LNCaP clone FGC (cell line): Measurements from ENCODE around the gene B3GALNT2.

Experiments used
- DNase-seq: peaks from one replicate; pipeline ENCODE4 v3.0.0-alpha.2; 2011; ENCODE audit warnings: low read depth
- H3K4me3 ChIP-seq: 2 replicates; pipeline ENCODE4 v1.5.1; 2011; ENCODE audit warnings: mild to moderate bottlenecking, low read depth, low read length, control low read depth
- TF ChIP-seq, protein P1 (sequence below): IDR thresholded peaks from 2 replicates; pipeline ENCODE4 v1.5.1; 2012; ENCODE audit warnings: mild to moderate bottlenecking; ENCODE audit not compliant: control insufficient read depth, insufficient read depth; ENCODE audit errors: extremely low read depth

The B3GALNT2 gene

GRCh38 chr1:235403593-235403992, 100.7 kb downstream of the B3GALNT2 start:
- TF ChIP-seq, protein P1, sequence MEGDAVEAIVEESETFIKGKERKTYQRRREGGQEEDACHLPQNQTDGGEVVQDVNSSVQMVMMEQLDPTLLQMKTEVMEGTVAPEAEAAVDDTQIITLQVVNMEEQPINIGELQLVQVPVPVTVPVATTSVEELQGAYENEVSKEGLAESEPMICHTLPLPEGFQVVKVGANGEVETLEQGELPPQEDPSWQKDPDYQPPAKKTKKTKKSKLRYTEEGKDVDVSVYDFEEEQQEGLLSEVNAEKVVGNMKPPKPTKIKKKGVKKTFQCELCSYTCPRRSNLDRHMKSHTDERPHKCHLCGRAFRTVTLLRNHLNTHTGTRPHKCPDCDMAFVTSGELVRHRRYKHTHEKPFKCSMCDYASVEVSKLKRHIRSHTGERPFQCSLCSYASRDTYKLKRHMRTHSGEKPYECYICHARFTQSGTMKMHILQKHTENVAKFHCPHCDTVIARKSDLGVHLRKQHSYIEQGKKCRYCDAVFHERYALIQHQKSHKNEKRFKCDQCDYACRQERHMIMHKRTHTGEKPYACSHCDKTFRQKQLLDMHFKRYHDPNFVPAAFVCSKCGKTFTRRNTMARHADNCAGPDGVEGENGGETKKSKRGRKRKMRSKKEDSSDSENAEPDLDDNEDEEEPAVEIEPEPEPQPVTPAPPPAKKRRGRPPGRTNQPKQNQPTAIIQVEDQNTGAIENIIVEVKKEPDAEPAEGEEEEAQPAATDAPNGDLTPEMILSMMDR, result no peak
- DNase-seq, result no peak
- no peak overlapping the region for H3K4me3 ChIP-seq

DNA sequence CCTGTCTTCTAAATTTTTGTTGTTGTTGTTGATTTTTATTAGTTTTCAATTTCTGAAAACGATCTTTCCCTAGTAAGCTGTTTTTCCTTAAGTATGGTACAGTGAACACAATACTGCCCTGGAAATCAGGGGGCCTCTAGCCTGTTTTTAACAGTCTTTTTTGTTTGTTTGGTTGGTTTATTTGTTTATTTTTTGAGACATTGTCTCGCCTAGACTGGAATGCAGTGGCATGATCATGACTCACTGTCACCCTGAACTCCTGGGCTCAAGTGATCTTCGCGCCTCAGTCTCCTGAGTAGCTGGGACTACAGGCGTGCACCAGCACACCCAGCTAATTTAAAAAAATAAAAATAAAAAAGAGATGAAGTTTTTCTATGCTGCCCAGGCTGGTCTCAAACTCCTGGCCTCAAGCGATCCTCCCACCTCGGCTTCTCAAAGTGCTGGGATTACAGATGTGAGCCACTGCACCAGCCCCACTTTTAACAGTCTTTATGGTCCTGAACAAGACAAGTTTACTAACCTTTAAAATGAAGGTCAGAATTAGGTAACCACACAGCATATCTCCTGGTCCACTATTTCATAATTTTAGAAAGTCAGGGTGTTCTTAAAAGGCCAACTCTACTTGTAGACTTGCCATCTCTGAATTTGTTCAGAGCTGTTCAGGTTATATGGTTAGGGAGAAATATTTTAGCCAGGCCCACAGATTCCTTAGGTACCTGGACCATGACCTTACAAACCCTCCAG, 101.6 kb downstream of the B3GALNT2 start:
- no peak overlapping the region for H3K4me3 ChIP-seq
- TF ChIP-seq, protein P1, result no peak
- no peak for DNase-seq

GRCh38 chr1:235401251-235401650, 103.0 kb downstream of the B3GALNT2 start:
- DNase-seq, result no peak
- TF ChIP-seq, protein P1, result no peak
- H3K4me3 ChIP-seq, result no peak overlapping the region
